Bronchial epithelial cell (primary cell): Measurements from ENCODE around the gene UGP2. TPM values are rescaled to one million over a fixed set of nuclear protein-coding genes. Genes with fewer than 3 reads are reported as not detected.
"Not testable (repeated sequence)": the region's sequence is repeated elsewhere in the genome, so short reads cannot be mapped to it uniquely, and the experiment has no call there.

Experiments
- DNase-seq: peaks from one replicate; pipeline ENCODE4 v3.0.0-alpha.2; 2010; ENCODE audit warnings: low read depth
- FAIRE-seq: peaks from 2 replicates; lab custom pipeline; 2011; peaks lifted over from hg19 to GRCh38; lab: Jason Lieb, UNC
- H3K27me3 ChIP-seq: 2 replicates; pipeline ENCODE4 v1.5.1; 2011; ENCODE audit warnings: low read length; ENCODE audit not compliant: control insufficient read depth, insufficient read depth
- H3K36me3 ChIP-seq: 2 replicates; pipeline ENCODE4 v1.5.1; 2011; ENCODE audit warnings: low read length; ENCODE audit not compliant: control insufficient read depth, insufficient read depth
- H3K4me3 ChIP-seq: 2 replicates; pipeline ENCODE4 v1.5.1; 2011; ENCODE audit warnings: mild to moderate bottlenecking, low read depth, low read length, control low read depth
- total RNA-seq: library from RNA; depleted of rRNA; stranded (reverse); fragments of >200 nt; gene quantifications from 2 replicates; pipeline ENCODE4 v1.2.1, GENCODE V29; 2014
- TF ChIP-seq, protein P1 (sequence below): IDR thresholded peaks from 2 replicates; pipeline ENCODE4 v1.5.1; 2011; ENCODE audit warnings: mild to moderate bottlenecking, moderate library complexity, low read length, control low read depth, inconsistent platforms; ENCODE audit not compliant: insufficient read depth, severe bottlenecking

Gene UGP2
- total RNA-seq, 1 donor from 2014 or later = 127 TPM

DNA sequence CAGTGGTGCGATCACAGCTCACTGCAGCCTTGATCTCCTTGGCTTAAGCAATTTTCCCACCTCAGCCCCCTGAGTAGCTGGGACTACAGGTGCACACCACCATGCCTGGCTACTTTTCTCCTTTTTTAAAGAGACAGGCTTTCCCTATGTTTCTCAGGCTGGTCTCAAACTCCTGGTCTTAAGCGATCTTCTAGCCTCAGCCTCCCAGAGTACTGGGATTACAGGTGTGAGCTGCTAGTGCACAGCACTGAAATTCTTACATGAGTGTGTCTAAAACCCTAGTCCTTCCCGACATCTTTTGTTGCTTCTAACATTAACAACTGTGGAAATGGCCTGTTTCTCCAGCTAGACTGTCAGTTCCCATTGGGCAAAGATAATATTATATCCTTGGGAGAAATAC, 2.9 kb downstream of the UGP2 start:
- TF ChIP-seq, protein P1, sequence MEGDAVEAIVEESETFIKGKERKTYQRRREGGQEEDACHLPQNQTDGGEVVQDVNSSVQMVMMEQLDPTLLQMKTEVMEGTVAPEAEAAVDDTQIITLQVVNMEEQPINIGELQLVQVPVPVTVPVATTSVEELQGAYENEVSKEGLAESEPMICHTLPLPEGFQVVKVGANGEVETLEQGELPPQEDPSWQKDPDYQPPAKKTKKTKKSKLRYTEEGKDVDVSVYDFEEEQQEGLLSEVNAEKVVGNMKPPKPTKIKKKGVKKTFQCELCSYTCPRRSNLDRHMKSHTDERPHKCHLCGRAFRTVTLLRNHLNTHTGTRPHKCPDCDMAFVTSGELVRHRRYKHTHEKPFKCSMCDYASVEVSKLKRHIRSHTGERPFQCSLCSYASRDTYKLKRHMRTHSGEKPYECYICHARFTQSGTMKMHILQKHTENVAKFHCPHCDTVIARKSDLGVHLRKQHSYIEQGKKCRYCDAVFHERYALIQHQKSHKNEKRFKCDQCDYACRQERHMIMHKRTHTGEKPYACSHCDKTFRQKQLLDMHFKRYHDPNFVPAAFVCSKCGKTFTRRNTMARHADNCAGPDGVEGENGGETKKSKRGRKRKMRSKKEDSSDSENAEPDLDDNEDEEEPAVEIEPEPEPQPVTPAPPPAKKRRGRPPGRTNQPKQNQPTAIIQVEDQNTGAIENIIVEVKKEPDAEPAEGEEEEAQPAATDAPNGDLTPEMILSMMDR = no peak
- H3K36me3 ChIP-seq = no peaks in the 10 kb centered on the region
- no peak for FAIRE-seq
- no peaks in the 10 kb centered on the region for H3K27me3 ChIP-seq
- DNase-seq = no peak
- no peak overlapping the region for H3K4me3 ChIP-seq

DNA sequence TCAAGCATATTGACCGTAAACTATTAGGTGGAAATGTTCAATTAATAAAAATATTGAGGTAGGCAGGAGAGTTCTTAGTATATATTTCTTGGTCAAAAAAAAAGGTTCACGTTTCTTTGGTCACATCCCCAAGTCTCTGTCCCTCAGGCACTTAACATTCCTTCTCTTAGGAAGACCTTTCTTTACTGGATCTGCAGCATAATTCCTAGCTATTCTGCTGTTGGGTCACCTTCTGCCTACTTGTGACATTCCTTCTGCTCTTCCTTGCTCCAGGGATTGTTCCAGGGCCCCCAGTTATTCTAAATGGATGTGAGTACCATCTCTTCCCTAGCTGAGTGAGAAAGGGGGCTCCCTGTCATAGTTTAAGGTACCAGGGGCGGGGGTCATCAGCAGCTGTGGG, 4.2 kb downstream of the UGP2 start:
- H3K27me3 ChIP-seq = no peaks in the 10 kb centered on the region
- no peaks in the 10 kb centered on the region for H3K36me3 ChIP-seq
- DNase-seq (no peak), FAIRE-seq (no peak)
- TF ChIP-seq, protein P1 = no peak
- no peak overlapping the region for H3K4me3 ChIP-seq

DNA sequence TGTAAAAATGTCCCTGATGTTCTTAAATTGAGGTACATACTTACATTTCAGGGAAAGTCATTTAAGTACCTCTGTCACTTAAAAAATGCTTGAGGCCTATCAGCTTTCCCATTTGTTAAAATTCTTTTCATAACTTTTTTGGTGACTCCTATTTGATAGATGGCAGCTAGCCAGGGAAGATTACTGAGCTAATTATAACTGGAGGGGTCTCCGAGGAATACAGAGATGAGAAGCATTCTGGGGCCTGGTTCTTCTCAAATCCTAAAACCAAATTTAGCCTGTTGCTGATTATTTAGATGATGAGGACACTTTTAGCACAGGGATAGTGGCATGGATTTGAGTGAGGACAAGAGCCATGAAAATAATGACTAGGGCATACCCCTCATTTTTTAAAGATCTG, 4.8 kb downstream of the UGP2 start:
- TF ChIP-seq, protein P1 = no peak
- Histone ChIP-seq H3K27me3 (no peaks in the 10 kb centered on the region), H3K36me3 (no peaks in the 10 kb centered on the region), H3K4me3 (no peak overlapping the region)
- FAIRE-seq = no peak
- no peak for DNase-seq

DNA sequence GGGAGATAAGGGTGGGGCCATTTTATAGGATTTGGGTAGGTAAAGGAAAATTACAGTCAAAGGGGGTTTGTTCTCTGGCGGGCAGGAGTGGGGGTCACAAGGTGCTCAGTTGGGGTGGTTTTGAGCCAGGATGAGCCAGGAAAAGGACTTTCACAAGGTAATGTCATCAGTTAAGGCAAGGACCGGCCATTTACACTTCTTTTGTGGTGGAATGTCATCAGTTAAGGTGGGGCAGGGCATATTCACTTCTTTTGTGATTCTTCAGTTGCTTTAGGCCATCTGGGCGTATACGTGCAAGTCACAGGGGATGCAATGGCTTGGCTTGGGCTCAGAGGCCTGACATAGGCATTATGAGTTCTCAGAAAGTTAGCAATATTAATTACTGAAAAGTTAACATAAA, 5.9 kb downstream of the UGP2 start:
- H3K36me3 ChIP-seq, H3K27me3 ChIP-seq, FAIRE-seq, DNase-seq, H3K4me3 ChIP-seq: not testable (repeated sequence)

DNA sequence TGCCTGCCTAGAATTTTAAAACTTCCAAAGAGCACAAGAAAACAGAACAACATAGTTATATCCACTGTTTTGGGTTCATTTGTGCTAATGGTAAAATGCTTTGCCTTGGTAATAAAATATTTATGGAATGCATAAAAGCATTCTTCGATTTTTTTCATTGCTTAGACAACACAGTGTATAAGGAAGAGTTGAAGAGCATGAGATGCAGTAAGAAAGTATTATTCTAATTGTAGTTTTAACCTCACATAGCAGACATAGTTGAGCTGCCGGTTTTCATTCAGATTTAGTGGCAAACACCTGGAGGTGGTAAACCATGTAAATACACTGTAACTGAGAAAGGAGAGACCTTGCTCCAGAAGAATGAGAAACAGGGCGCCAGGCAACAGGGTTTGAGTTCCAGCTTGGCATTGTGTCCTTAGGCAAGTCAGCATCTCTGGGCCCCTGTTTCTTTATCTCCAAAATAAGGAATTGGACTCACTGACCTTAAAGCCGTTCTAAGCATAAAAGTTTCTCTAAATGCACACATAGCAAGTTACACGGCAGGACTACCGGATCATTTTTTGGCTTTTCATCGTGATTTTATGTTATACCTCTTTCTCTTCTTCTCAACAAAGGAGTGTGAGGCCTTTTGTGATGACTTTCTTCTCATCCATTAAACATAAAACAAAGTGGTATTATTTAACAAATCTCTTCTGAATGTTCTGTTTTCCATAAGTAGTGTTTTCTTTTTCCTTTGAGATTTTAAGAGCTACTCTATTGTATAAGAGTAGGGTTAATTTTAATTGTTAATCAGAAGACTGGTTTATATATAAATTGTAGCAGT, 7.9 kb downstream of the UGP2 start:
- FAIRE-seq = no peak
- DNase-seq = no peak
- no peak overlapping the region for H3K4me3 ChIP-seq

DNA sequence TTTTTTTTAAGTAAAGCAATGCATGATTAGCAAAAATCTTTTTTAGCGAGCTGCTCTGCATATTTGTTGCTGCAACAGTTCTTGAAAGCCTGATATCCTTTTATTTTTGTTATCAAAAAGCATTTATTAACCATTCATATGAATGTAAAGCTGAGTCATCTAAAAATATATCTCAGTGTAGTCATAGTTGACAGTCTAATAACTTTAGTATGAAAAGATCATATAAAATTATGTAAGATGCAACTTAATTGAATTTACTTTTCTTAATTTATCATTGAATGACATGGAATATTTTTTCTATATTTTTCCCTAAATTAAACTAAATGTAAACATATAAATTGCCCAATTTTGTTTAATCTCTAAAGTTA, 8.5 kb downstream of the UGP2 start:
- no peaks in the 10 kb centered on the region for H3K27me3 ChIP-seq
- H3K36me3 ChIP-seq = no peaks in the 10 kb centered on the region
- DNase-seq = no peak
- H3K4me3 ChIP-seq = no peak overlapping the region
- TF ChIP-seq, protein P1 = no peak
- no peak for FAIRE-seq

More for the DNA sequence above, 7.9 kb downstream of the UGP2 start:
- Histone ChIP-seq H3K27me3 (no peaks in the 10 kb centered on the region), H3K36me3 (no peaks in the 10 kb centered on the region)
- TF ChIP-seq, protein P1 = no peak
